ENCODE data around the gene DCK. TPM values are rescaled to one million over a fixed set of nuclear protein-coding genes. Genes with fewer than 3 reads are reported as not detected.

Gene DCK
- total RNA-seq, 1 donor from 2014 or later = 57.1 TPM

DNA sequence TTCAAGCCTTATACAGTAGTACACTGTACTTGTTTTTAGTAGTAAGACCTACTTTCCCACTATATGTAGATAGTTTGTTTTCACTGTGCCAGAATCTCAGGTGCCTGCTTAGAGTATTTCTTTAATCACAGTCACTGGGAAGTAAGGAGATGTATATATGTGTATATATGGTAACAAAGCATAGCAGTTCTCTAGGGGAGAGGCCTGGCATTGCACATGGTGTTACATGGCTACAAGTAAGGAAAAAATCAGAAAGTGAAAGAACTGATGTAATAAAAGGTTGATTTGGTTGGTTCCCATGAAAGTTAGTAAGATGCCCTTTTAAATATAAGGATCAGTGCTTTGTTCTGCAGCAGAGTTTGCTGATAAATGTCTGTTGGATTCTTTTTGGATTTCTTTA lies 9.3 kb upstream of the DCK start:
- H3K9ac ChIP-seq = no peak overlapping the region
- no peaks in the 10 kb centered on the region for H3K9me3 ChIP-seq (ENCODE audit: low read depth)
- H3F3A ChIP-seq (ENCODE audit: low read depth) = no peaks in the 10 kb centered on the region
- H3K27me3 ChIP-seq = no peaks in the 10 kb centered on the region
- no peaks in the 10 kb centered on the region for H3K4me1 ChIP-seq
- H3K79me2 ChIP-seq (ENCODE audit: low read depth) = no peaks in the 10 kb centered on the region
- H3K27ac ChIP-seq = no peak overlapping the region
- H3K27me3 Mint-ChIP-seq (ENCODE audit: insufficient read depth, low read depth) = no peaks in the 10 kb centered on the region
- no peak for DNase-seq (ENCODE audit: low spot score)
- no peak overlapping the region for H3K4me3 Mint-ChIP-seq
- H3K27ac Mint-ChIP-seq = no peak overlapping the region
- no peaks in the 10 kb centered on the region for H4K20me1 ChIP-seq (ENCODE audit: low read depth)
- H3K36me3 Mint-ChIP-seq = peaks cover 4% of the 10 kb centered on the region
- H3K4me1 Mint-ChIP-seq = no peaks in the 10 kb centered on the region
- peaks cover 6% of the 10 kb centered on the region for H3K36me3 ChIP-seq
- no peaks in the 10 kb centered on the region for H3K9me3 Mint-ChIP-seq
- TF ChIP-seq EZH2phosphoT487 (IDR thresholded peaks at IDR 0.05) (no peak), EZH2 (IDR thresholded peaks at IDR 0.05) (no peak)
- TF ChIP-seq, protein P1, sequence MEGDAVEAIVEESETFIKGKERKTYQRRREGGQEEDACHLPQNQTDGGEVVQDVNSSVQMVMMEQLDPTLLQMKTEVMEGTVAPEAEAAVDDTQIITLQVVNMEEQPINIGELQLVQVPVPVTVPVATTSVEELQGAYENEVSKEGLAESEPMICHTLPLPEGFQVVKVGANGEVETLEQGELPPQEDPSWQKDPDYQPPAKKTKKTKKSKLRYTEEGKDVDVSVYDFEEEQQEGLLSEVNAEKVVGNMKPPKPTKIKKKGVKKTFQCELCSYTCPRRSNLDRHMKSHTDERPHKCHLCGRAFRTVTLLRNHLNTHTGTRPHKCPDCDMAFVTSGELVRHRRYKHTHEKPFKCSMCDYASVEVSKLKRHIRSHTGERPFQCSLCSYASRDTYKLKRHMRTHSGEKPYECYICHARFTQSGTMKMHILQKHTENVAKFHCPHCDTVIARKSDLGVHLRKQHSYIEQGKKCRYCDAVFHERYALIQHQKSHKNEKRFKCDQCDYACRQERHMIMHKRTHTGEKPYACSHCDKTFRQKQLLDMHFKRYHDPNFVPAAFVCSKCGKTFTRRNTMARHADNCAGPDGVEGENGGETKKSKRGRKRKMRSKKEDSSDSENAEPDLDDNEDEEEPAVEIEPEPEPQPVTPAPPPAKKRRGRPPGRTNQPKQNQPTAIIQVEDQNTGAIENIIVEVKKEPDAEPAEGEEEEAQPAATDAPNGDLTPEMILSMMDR (IDR thresholded peaks at IDR 0.05) = no peak
- H2AFZ ChIP-seq (replicated peaks) = no peak overlapping the region
- H3K4me3 ChIP-seq = no peak overlapping the region
- no peak overlapping the region for H3K4me2 ChIP-seq

DNA sequence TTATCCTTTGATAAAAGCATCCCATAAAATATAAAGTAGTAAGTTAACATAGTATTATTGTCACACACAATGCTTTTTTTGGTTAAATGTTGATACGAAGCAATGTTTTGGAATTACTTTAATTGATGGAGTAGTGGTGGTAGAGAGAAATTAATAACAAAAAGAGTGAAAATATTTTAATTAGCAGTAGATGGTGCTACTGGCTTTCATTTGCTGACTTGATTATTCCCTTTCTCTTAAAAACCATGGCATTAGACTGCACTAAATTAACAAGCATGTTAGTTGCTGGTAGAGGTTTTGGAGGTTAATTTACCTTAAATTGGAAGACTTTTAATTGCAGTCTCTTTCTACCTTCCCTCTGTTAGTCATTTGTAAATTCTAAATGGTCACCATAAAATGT lies 8.9 kb upstream of the DCK start:
- no peak overlapping the region for H3K27ac ChIP-seq
- H3K36me3 ChIP-seq = peaks cover 6% of the 10 kb centered on the region
- DNase-seq (ENCODE audit: low spot score) = no peak
- TF ChIP-seq, protein P1 (IDR thresholded peaks at IDR 0.05) = no peak
- TF ChIP-seq EZH2 (IDR thresholded peaks at IDR 0.05) (no peak), EZH2phosphoT487 (IDR thresholded peaks at IDR 0.05) (no peak)
- H3K79me2 ChIP-seq (ENCODE audit: low read depth) = no peaks in the 10 kb centered on the region
- Mint-ChIP-seq H3K27me3 (ENCODE audit: insufficient read depth, low read depth) (no peaks in the 10 kb centered on the region), H3K4me1 (no peaks in the 10 kb centered on the region), H3K36me3 (peaks cover 4% of the 10 kb centered on the region), H3K9me3 (no peaks in the 10 kb centered on the region), H3K4me3 (no peak overlapping the region), H3K27ac (no peak overlapping the region)
- H3K4me2 ChIP-seq = no peak overlapping the region
- H3K4me3 ChIP-seq = no peak overlapping the region
- H3K27me3 ChIP-seq = no peaks in the 10 kb centered on the region
- no peaks in the 10 kb centered on the region for H3F3A ChIP-seq (ENCODE audit: low read depth)
- H3K9me3 ChIP-seq (ENCODE audit: low read depth) = no peaks in the 10 kb centered on the region
- no peak overlapping the region for H3K9ac ChIP-seq
- no peaks in the 10 kb centered on the region for H4K20me1 ChIP-seq (ENCODE audit: low read depth)
- no peak overlapping the region for H2AFZ ChIP-seq (replicated peaks)
- no peaks in the 10 kb centered on the region for H3K4me1 ChIP-seq

DNA sequence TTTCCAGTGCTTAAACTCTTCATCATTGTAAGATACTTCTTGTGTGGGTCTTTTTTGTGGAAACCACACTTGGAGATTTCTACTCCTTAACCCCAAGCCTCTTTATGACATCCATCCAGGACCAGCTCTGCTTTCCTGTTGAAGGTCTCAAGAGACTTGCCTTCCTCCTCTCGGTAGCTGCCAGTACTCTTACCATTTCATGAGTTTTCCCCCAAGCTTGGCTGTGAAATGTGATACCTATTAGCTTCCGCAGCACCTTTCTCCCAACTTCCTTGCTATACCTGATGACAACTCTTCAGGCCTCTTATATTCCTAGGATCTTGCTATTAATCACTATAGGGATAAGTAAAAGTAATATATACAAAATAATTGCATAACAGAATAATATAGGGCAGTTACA lies 1.9 kb upstream of the DCK start:
- Mint-ChIP-seq H3K9me3 (peaks cover 16% of the 10 kb centered on the region), H3K27me3 (ENCODE audit: insufficient read depth, low read depth) (no peaks in the 10 kb centered on the region), H3K36me3 (peaks cover 28% of the 10 kb centered on the region), H3K4me1 (peaks cover 20% of the 10 kb centered on the region), H3K27ac (no peak overlapping the region), H3K4me3 (no peak overlapping the region)
- Histone ChIP-seq H3K4me1 (peaks cover 6% of the 10 kb centered on the region), H3F3A (ENCODE audit: low read depth) (peaks cover 29% of the 10 kb centered on the region), H3K79me2 (ENCODE audit: low read depth) (peaks cover 30% of the 10 kb centered on the region), H2AFZ (replicated peaks) (no peak overlapping the region), H3K36me3 (no peaks in the 10 kb centered on the region), H3K4me3 (no peak overlapping the region), H3K4me2 (no peak overlapping the region), H4K20me1 (ENCODE audit: low read depth) (peaks cover 4% of the 10 kb centered on the region), H3K27ac (no peak overlapping the region), H3K27me3 (no peaks in the 10 kb centered on the region), H3K9me3 (ENCODE audit: low read depth) (no peaks in the 10 kb centered on the region), H3K9ac (no peak overlapping the region)
- DNase-seq (ENCODE audit: low spot score) = no peak
- no peak for TF ChIP-seq EZH2 (IDR thresholded peaks at IDR 0.05)
- TF ChIP-seq, protein P1 (IDR thresholded peaks at IDR 0.05) = no peak
- TF ChIP-seq EZH2phosphoT487 (IDR thresholded peaks at IDR 0.05) = no peak
